Measurements from ENCODE around the gene MB. TPM values are rescaled to one million over a fixed set of nuclear protein-coding genes. Genes with fewer than 3 reads are reported as not detected.
"Not testable (repeated sequence)": the region's sequence is repeated elsewhere in the genome, so short reads cannot be mapped to it uniquely, and the experiment has no call there.

Gene MB
- 0.37 TPM in 1 of 2 replicates, not detected in the other for total RNA-seq (2022)
- percentile 10 among the genes with signal in this experiment for Bru-seq, nascent RNA
- BruChase-seq, experiment 1, labeled RNA remaining after a 6-hour chase: percentile 15 among the genes with signal in this experiment
- BruChase-seq, experiment 2, labeled RNA remaining after a 2-hour chase: percentile 11 among the genes with signal in this experiment
- long read RNA-seq: 0 reads

DNA sequence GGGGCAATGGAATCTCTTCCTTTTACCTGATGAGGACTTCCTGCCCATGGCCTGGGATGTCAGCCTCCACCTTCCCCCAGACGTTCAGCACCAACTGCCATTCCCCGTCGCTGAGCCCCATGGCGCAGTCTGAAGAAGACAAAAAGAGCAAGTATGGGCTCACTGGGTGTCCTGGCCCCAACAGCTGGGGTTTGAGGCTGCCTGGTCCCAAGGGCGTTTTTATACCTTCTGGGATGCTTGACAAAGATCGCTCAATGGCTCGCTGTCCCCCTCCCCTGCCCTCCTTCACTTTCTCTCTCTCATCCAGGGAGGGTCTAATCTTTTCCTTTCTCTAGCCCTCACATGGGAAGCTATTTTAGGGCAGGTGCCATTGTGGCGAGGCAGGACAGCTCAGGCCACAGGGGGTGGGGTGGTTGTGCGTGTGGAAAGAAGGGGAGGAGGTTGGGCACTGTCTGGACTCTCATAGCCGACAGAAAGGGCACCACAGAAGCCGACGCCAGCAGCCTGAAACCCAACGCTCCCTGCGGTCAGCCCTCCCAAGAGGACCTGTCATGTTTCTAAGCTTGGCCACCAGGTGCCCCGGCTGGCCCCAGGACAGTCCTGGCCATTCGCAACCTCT lies at the start of gene MB:
Gene MB, minus strand, starts transcription at position 193 of the 619 bp plus-strand sequence. Its CDS starts 72 bp downstream, at position 121.
- H3K9me3 Mint-ChIP-seq (ENCODE audit: low read depth, unreplicated experiment): no peaks in the 10 kb centered on the region
- H3K27me3 Mint-ChIP-seq (ENCODE audit: unreplicated experiment): no peaks in the 10 kb centered on the region
- no peaks in the 10 kb centered on the region for H3K36me3 Mint-ChIP-seq (ENCODE audit: insufficient read depth, unreplicated experiment)
- CTCF ChIA-PET: no interaction called here
- no TSS peak for BruUV-seq (replicated peaks)
- no peak within 1 kb of the TSS for H3K27ac Mint-ChIP-seq (ENCODE audit: unreplicated experiment)
- intact Hi-C loops (cut with micrococcal nuclease; ENCODE audit: unreplicated experiment): no loop called here
- DNase-seq: no peak
- no peak within 1 kb of the TSS for H3K4me3 Mint-ChIP-seq (ENCODE audit: low read depth, unreplicated experiment)
- TF ChIP-seq, protein P1, sequence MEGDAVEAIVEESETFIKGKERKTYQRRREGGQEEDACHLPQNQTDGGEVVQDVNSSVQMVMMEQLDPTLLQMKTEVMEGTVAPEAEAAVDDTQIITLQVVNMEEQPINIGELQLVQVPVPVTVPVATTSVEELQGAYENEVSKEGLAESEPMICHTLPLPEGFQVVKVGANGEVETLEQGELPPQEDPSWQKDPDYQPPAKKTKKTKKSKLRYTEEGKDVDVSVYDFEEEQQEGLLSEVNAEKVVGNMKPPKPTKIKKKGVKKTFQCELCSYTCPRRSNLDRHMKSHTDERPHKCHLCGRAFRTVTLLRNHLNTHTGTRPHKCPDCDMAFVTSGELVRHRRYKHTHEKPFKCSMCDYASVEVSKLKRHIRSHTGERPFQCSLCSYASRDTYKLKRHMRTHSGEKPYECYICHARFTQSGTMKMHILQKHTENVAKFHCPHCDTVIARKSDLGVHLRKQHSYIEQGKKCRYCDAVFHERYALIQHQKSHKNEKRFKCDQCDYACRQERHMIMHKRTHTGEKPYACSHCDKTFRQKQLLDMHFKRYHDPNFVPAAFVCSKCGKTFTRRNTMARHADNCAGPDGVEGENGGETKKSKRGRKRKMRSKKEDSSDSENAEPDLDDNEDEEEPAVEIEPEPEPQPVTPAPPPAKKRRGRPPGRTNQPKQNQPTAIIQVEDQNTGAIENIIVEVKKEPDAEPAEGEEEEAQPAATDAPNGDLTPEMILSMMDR (IDR thresholded peaks at IDR 0.05; ENCODE audit: unreplicated experiment): no peak
- no peaks in the 10 kb centered on the region for H3K4me1 Mint-ChIP-seq (ENCODE audit: low read depth, unreplicated experiment)

DNA sequence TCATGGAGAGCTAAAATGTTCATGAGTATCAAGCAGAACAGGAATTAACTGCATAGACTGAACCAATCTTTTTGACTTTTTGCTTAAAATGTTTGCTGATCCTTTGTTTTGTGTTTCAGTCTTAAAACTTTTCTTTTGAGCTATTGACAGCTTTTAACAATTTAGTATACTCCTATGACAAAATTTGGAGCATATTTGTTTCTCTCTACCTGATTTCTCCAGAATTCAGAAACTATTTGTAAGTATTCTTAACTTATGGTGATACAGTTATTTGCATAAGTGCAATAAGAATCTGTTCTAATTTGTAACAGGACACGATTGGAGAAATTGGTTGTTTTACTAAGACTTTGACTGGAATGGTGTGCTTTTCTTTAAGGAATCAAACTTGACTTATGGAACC lies 49.6 kb upstream of the MB start:
- BruUV-seq (replicated peaks); DNase-seq; H3K36me3 Mint-ChIP-seq (ENCODE audit: insufficient read depth, unreplicated experiment); H3K4me1 Mint-ChIP-seq (ENCODE audit: low read depth, unreplicated experiment); H3K4me3 Mint-ChIP-seq (ENCODE audit: low read depth, unreplicated experiment); H3K27me3 Mint-ChIP-seq (ENCODE audit: unreplicated experiment); intact Hi-C loops (cut with micrococcal nuclease; ENCODE audit: unreplicated experiment); CTCF ChIA-PET; H3K9me3 Mint-ChIP-seq (ENCODE audit: low read depth, unreplicated experiment); H3K27ac Mint-ChIP-seq (ENCODE audit: unreplicated experiment): not testable (repeated sequence)

DNA sequence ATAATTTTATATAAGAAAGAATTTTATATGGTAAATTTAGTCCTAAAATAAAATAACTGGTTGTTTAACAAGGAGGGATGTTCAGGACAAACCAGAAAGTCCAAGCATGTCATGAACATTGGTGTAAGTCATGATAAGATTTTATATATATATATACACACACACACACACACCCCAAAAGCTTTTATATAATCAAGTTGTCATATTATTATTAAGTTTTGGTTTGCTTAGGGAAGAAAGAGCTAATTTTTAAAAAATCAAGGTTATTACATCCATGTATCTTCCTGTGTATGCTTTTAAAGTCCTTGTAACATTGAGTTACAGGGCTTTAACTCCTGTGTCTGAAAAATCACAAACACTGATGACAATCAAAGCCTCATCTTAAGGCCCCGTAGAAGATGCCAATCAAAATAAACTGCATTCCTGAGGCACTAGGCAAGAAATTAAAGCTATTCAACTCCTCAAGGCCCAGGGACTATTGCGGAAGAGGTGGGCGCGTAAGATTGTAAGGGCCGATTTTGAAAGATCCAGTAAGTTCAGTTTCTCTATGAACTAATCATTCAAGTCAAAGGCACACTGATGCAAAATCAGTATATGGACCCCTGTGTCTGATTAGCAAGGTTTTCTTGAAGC lies 47.9 kb upstream of the MB start:
- no peak for DNase-seq
- no TSS peak for BruUV-seq (replicated peaks)
- Mint-ChIP-seq H3K36me3 (ENCODE audit: insufficient read depth, unreplicated experiment) (peaks cover 9% of the 10 kb centered on the region), H3K4me3 (ENCODE audit: low read depth, unreplicated experiment) (no peak overlapping the region), H3K27me3 (ENCODE audit: unreplicated experiment) (no peaks in the 10 kb centered on the region), H3K27ac (ENCODE audit: unreplicated experiment) (no peak overlapping the region), H3K9me3 (ENCODE audit: low read depth, unreplicated experiment) (peaks cover 2% of the 10 kb centered on the region), H3K4me1 (ENCODE audit: low read depth, unreplicated experiment) (no peaks in the 10 kb centered on the region)
- intact Hi-C loops (cut with micrococcal nuclease; ENCODE audit: unreplicated experiment): no loop called here
- TF ChIP-seq, protein P1 (IDR thresholded peaks at IDR 0.05; ENCODE audit: unreplicated experiment): no peak
- CTCF ChIA-PET: interaction anchor here (0.6 kb wide), 1 partner anchor 77 kb away, joined by 3 read pairs; no protein-coding TSS in a partner anchor

DNA sequence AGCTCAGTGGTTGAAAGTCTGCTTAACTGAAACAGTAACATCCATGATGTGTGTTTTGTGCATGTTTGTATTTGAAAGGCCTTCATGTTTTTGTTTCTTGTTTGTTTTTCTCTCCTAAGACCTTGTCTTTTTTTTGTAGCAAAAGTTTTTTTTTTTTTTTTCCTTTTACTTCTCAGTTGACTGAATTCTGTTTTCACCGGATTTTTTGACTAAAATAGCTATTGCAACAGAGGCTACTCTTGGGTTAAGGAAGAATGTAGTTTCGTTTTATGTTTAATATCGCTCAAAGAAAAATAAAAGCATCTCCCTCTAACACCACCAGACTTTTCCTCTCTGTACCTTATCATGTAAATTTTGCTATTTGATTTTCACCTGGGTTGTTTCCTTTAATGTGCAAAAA lies 46.2 kb upstream of the MB start:
- CTCF ChIA-PET: interaction anchor here (0.7 kb wide), 1 partner anchor 9 kb away, joined by 5 read pairs; no protein-coding TSS in a partner anchor
- no peaks in the 10 kb centered on the region for H3K27me3 Mint-ChIP-seq (ENCODE audit: unreplicated experiment)
- peaks cover 18% of the 10 kb centered on the region for H3K36me3 Mint-ChIP-seq (ENCODE audit: insufficient read depth, unreplicated experiment)
- intact Hi-C loops (cut with micrococcal nuclease; ENCODE audit: unreplicated experiment): no loop called here
- no peak overlapping the region for H3K27ac Mint-ChIP-seq (ENCODE audit: unreplicated experiment)
- no TSS peak for BruUV-seq (replicated peaks)
- peaks cover 4% of the 10 kb centered on the region for H3K9me3 Mint-ChIP-seq (ENCODE audit: low read depth, unreplicated experiment)
- TF ChIP-seq, protein P1 (IDR thresholded peaks at IDR 0.05; ENCODE audit: unreplicated experiment): no peak
- no peak overlapping the region for H3K4me3 Mint-ChIP-seq (ENCODE audit: low read depth, unreplicated experiment)
- H3K4me1 Mint-ChIP-seq (ENCODE audit: low read depth, unreplicated experiment): no peaks in the 10 kb centered on the region
- no peak for DNase-seq

Measured in Calu3 (cell line).